Measurements from ENCODE around the gene NTM.

DNA sequence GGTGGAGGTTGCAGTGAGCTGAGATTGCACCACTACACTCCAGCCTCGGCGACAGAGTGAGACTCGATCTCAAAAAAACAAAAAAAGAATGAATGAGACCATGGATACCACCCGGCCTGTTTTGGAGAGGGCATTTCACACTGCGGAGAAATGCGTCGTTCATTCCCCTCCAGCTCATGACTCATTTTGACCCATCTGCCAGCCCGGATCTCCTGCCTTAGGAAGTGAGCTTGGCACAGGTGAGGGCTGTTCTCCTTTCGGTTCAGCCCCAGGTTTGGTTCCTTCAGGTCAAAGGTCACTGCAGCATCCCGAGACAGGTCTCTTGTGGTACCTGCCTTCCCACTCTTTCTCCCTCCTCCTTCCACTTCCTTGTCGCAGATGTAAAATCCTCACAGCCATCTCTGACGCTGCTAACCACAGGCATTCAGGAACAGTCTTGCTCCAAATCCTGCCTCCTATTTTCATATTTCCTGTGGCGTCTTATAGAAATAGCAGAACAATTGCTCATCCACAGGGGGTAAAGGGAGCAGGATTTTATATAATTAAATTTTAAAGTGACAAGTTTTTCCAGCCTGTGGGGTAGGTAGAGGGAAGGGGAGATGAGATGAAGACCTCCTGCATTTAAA, 517.9 kb downstream of the NTM start:
- TF ChIP-seq, protein P1, sequence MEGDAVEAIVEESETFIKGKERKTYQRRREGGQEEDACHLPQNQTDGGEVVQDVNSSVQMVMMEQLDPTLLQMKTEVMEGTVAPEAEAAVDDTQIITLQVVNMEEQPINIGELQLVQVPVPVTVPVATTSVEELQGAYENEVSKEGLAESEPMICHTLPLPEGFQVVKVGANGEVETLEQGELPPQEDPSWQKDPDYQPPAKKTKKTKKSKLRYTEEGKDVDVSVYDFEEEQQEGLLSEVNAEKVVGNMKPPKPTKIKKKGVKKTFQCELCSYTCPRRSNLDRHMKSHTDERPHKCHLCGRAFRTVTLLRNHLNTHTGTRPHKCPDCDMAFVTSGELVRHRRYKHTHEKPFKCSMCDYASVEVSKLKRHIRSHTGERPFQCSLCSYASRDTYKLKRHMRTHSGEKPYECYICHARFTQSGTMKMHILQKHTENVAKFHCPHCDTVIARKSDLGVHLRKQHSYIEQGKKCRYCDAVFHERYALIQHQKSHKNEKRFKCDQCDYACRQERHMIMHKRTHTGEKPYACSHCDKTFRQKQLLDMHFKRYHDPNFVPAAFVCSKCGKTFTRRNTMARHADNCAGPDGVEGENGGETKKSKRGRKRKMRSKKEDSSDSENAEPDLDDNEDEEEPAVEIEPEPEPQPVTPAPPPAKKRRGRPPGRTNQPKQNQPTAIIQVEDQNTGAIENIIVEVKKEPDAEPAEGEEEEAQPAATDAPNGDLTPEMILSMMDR (tag by site-specific recombination; IDR thresholded peaks at IDR 0.05), result no peak
- TF ChIP-seq ZNF274 (IDR thresholded peaks at IDR 0.05; ENCODE audit: low read length), result no peak
- no peak for TF ChIP-seq ZNF274 (tag by site-specific recombination; IDR thresholded peaks at IDR 0.05; ENCODE audit: borderline replicate concordance)
- no peak for TF ChIP-seq SETDB1 (IDR thresholded peaks at IDR 0.05; ENCODE audit: insufficient read length, low read length)
- no peak for TF ChIP-seq BCL11A (tag by site-specific recombination; IDR thresholded peaks at IDR 0.05; ENCODE audit: low read depth)
- TF ChIP-seq, protein P2, sequence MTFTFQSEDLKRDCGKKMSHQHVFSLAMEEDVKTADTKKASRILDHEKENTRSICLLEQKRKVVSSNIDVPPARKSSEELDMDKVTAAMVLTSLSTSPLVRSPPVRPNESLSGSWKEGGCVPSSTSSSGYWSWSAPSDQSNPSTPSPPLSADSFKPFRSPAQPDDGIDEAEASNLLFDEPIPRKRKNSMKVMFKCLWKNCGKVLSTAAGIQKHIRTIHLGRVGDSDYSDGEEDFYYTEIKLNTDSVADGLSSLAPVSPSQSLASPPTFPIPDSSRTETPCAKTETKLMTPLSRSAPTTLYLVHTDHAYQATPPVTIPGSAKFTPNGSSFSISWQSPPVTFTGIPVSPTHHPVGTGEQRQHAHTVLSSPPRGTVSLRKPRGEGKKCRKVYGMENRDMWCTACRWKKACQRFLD (tag by site-specific recombination; IDR thresholded peaks at IDR 0.05), result no peak
- TF ChIP-seq, protein P3, sequence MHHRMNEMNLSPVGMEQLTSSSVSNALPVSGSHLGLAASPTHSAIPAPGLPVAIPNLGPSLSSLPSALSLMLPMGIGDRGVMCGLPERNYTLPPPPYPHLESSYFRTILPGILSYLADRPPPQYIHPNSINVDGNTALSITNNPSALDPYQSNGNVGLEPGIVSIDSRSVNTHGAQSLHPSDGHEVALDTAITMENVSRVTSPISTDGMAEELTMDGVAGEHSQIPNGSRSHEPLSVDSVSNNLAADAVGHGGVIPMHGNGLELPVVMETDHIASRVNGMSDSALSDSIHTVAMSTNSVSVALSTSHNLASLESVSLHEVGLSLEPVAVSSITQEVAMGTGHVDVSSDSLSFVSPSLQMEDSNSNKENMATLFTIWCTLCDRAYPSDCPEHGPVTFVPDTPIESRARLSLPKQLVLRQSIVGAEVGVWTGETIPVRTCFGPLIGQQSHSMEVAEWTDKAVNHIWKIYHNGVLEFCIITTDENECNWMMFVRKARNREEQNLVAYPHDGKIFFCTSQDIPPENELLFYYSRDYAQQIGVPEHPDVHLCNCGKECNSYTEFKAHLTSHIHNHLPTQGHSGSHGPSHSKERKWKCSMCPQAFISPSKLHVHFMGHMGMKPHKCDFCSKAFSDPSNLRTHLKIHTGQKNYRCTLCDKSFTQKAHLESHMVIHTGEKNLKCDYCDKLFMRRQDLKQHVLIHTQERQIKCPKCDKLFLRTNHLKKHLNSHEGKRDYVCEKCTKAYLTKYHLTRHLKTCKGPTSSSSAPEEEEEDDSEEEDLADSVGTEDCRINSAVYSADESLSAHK (tag by site-specific recombination; IDR thresholded peaks at IDR 0.05), result no peak
- TF ChIP-seq, protein P4, sequence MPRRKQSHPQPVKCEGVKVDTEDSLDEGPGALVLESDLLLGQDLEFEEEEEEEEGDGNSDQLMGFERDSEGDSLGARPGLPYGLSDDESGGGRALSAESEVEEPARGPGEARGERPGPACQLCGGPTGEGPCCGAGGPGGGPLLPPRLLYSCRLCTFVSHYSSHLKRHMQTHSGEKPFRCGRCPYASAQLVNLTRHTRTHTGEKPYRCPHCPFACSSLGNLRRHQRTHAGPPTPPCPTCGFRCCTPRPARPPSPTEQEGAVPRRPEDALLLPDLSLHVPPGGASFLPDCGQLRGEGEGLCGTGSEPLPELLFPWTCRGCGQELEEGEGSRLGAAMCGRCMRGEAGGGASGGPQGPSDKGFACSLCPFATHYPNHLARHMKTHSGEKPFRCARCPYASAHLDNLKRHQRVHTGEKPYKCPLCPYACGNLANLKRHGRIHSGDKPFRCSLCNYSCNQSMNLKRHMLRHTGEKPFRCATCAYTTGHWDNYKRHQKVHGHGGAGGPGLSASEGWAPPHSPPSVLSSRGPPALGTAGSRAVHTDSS (tag by site-specific recombination; IDR thresholded peaks at IDR 0.05), result no peak
- no peak for TF ChIP-seq ZNF596 (tag by site-specific recombination; IDR thresholded peaks at IDR 0.05)
- TF ChIP-seq, protein P5, sequence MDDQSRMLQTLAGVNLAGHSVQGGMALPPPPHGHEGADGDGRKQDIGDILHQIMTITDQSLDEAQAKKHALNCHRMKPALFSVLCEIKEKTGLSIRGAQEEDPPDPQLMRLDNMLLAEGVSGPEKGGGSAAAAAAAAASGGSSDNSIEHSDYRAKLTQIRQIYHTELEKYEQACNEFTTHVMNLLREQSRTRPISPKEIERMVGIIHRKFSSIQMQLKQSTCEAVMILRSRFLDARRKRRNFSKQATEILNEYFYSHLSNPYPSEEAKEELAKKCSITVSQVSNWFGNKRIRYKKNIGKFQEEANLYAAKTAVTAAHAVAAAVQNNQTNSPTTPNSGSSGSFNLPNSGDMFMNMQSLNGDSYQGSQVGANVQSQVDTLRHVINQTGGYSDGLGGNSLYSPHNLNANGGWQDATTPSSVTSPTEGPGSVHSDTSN (CRISPR knock-in tag; IDR thresholded peaks at IDR 0.05), result no peak
- TF ChIP-seq, protein P6, sequence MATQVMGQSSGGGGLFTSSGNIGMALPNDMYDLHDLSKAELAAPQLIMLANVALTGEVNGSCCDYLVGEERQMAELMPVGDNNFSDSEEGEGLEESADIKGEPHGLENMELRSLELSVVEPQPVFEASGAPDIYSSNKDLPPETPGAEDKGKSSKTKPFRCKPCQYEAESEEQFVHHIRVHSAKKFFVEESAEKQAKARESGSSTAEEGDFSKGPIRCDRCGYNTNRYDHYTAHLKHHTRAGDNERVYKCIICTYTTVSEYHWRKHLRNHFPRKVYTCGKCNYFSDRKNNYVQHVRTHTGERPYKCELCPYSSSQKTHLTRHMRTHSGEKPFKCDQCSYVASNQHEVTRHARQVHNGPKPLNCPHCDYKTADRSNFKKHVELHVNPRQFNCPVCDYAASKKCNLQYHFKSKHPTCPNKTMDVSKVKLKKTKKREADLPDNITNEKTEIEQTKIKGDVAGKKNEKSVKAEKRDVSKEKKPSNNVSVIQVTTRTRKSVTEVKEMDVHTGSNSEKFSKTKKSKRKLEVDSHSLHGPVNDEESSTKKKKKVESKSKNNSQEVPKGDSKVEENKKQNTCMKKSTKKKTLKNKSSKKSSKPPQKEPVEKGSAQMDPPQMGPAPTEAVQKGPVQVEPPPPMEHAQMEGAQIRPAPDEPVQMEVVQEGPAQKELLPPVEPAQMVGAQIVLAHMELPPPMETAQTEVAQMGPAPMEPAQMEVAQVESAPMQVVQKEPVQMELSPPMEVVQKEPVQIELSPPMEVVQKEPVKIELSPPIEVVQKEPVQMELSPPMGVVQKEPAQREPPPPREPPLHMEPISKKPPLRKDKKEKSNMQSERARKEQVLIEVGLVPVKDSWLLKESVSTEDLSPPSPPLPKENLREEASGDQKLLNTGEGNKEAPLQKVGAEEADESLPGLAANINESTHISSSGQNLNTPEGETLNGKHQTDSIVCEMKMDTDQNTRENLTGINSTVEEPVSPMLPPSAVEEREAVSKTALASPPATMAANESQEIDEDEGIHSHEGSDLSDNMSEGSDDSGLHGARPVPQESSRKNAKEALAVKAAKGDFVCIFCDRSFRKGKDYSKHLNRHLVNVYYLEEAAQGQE (tag by site-specific recombination; IDR thresholded peaks at IDR 0.05), result no peak
- TF ChIP-seq ZNF354C (tag by site-specific recombination; IDR thresholded peaks at IDR 0.05; ENCODE audit: borderline replicate concordance, low read depth), result no peak
- no peak for TF ChIP-seq SP2 (tag by site-specific recombination; IDR thresholded peaks at IDR 0.05)
- TF ChIP-seq, protein P7, sequence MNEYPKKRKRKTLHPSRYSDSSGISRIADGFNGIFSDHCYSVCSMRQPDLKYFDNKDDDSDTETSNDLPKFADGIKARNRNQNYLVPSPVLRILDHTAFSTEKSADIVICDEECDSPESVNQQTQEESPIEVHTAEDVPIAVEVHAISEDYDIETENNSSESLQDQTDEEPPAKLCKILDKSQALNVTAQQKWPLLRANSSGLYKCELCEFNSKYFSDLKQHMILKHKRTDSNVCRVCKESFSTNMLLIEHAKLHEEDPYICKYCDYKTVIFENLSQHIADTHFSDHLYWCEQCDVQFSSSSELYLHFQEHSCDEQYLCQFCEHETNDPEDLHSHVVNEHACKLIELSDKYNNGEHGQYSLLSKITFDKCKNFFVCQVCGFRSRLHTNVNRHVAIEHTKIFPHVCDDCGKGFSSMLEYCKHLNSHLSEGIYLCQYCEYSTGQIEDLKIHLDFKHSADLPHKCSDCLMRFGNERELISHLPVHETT (tag by site-specific recombination; IDR thresholded peaks at IDR 0.05), result no peak

Data from HEK293 (cell line).